ENCODE results near the gene IVD.
A peak's percentile ranks its signal among the peaks of the same experiment; 100 is the strongest.

IVD gene

GRCh38 chr15:40377606-40378005 lies 28.0 kb upstream of the IVD start:
- no peak for TF ChIP-seq CTCF (conservative IDR thresholded peaks at IDR 0.05; ENCODE audit: control insufficient read depth, insufficient read depth, low read depth, low read length)
- DNase-seq (ENCODE audit: low read depth): no peak
- H3K4me3 ChIP-seq (ENCODE audit: control insufficient read depth, low read depth, low read length): no peak overlapping the region

GRCh38 chr15:40379374-40379773 lies 26.2 kb upstream of the IVD start:
- TF ChIP-seq CTCF (conservative IDR thresholded peaks at IDR 0.05; ENCODE audit: control insufficient read depth, insufficient read depth, low read depth, low read length): no peak
- DNase-seq (ENCODE audit: low read depth): no peak
- H3K4me3 ChIP-seq (ENCODE audit: control insufficient read depth, low read depth, low read length): no peak overlapping the region

- H3K4me3 ChIP-seq (ENCODE audit: control insufficient read depth, low read depth, low read length): no peak overlapping the region
- no peak for TF ChIP-seq CTCF (conservative IDR thresholded peaks at IDR 0.05; ENCODE audit: control insufficient read depth, insufficient read depth, low read depth, low read length)
- peak; percentile 99 for DNase-seq (ENCODE audit: low read depth)
These were observed 25.7 kb upstream of the IVD start for GRCh38 chr15:40379853-40380252.

GRCh38 chr15:40380636-40381035 lies 25.0 kb upstream of the IVD start:
- TF ChIP-seq CTCF (conservative IDR thresholded peaks at IDR 0.05; ENCODE audit: control insufficient read depth, insufficient read depth, low read depth, low read length): no peak
- DNase-seq (ENCODE audit: low read depth): no peak
- H3K4me3 ChIP-seq (ENCODE audit: control insufficient read depth, low read depth, low read length): no peak overlapping the region

GRCh38 chr15:40381818-40382529 lies 23.6 kb upstream of the IVD start:
- H3K4me3 ChIP-seq (ENCODE audit: control insufficient read depth, low read depth, low read length): no peak overlapping the region
- TF ChIP-seq CTCF (conservative IDR thresholded peaks at IDR 0.05; ENCODE audit: control insufficient read depth, insufficient read depth, low read depth, low read length): no peak
- no peak for DNase-seq (ENCODE audit: low read depth)

GRCh38 chr15:40382580-40383456 lies 22.8 kb upstream of the IVD start, which contains the start of gene KNSTRN:
Gene KNSTRN (plus strand): TSS chr15:40382721. CDS start chr15:40382836, 115 bp downstream.
- TF ChIP-seq CTCF (conservative IDR thresholded peaks at IDR 0.05; ENCODE audit: control insufficient read depth, insufficient read depth, low read depth, low read length): no peak
- peak; percentile 94 for DNase-seq (ENCODE audit: low read depth)
- H3K4me3 ChIP-seq (ENCODE audit: control insufficient read depth, low read depth, low read length): peak within 1 kb of the TSS; percentile 94

Data from fibroblast of mammary gland (primary cell).